Activated naive CD4-positive, alpha-beta T cell treated with anti-CD3 and anti-CD28 coated beads for 36 hours (primary cell): ENCODE results near the gene KIF1A. TPM values are rescaled to one million over a fixed set of nuclear protein-coding genes. Genes with fewer than 3 reads are reported as not detected.

ENCODE experiments used
- CTCF ChIA-PET: fragments of 350-600 bp; sonication (Branson Sonifier 250); formaldehyde crosslinking; loops from one replicate; lab custom pipeline; 2021; ENCODE audit warnings: antibody characterized with exemption; lab: Charles Lee
- DNase-seq: peaks from one replicate; pipeline ENCODE4 v3.0.0-alpha.2; 2020
- H3K27ac Mint-ChIP-seq: one replicate; pipeline ENCODE4 v1.8.0; 2021; ENCODE audit warnings: mild to moderate bottlenecking, mixed read lengths
- H3K27me3 Mint-ChIP-seq: one replicate; pipeline ENCODE4 v1.8.0; 2021; ENCODE audit warnings: low read depth, mixed read lengths
- H3K36me3 Mint-ChIP-seq: one replicate; pipeline ENCODE4 v1.8.0; 2021; ENCODE audit warnings: low read depth, mixed read lengths
- H3K4me1 Mint-ChIP-seq: one replicate; pipeline ENCODE4 v1.8.0; 2021; ENCODE audit warnings: low read depth, mixed read lengths
- H3K4me3 Mint-ChIP-seq: one replicate; pipeline ENCODE4 v1.8.0; 2021; ENCODE audit warnings: mild to moderate bottlenecking, moderate library complexity, mixed read lengths
- H3K9me3 Mint-ChIP-seq: one replicate; pipeline ENCODE4 v1.8.0; 2021; ENCODE audit warnings: mixed read lengths
- intact Hi-C: fragments of 100-400 bp; cut with micrococcal nuclease; formaldehyde crosslinking; loops from one replicate; pipeline ENCODE4 v1.15.1; 2023
- total RNA-seq, 2 experiments: library from RNA; stranded (reverse); gene quantifications; one replicate each; pipeline ENCODE4 v1.2.3, GENCODE V29; 2021

The KIF1A gene
- total RNA-seq, 2 experiments from 2014 or later = 8.4 TPM

DNA sequence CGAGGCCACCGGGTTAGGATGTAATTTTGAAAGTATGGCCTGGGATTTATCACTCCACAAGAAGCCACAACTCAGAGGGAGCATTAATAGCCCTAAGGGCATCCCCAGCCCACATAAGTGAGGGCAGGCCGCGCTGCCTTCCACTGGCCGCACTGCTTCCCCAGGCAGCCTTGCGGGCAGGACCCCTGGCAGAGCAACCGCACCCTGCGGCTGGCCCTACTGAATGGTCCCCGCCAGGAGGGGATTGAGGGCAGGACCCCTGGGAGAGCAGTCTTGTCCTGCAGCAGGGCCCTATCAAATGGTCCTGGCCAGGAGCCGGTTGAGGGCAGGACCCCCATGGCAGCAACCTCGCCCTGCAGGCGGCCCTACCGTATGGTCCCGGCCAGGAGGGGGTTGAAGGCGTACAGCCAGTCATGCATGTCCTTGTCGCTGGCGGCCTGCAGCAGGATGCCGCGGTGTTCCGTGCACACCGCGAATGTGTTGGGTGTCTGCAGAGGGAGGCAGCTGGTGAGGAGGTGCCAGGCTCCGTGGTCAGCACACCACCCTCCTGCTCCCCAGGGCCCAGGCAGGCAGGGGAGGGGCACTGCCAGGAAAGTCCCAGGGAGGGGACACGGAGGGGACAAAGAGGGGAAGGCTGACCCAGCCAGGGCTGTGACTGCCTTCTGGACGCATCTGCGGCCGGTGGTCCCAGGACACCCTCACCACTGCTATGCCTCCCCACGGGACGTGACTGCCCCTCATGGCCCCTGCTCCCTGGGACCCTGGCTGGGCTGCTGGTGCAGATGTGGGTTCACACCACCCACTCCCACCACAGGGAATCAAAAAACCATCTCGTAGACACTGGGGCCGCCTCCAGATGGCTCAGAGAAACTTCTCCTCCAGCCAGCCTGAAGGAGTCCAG is 102.1 kb downstream of the KIF1A start:
- CTCF ChIA-PET = no interaction called here
- intact Hi-C loops = no loop called here
- Mint-ChIP-seq H3K27me3 (no peaks in the 10 kb centered on the region), H3K4me1 (no peaks in the 10 kb centered on the region), H3K9me3 (no peaks in the 10 kb centered on the region), H3K4me3 (no peak overlapping the region), H3K36me3 (no peaks in the 10 kb centered on the region), H3K27ac (no peak overlapping the region)
- DNase-seq = no peak

DNA sequence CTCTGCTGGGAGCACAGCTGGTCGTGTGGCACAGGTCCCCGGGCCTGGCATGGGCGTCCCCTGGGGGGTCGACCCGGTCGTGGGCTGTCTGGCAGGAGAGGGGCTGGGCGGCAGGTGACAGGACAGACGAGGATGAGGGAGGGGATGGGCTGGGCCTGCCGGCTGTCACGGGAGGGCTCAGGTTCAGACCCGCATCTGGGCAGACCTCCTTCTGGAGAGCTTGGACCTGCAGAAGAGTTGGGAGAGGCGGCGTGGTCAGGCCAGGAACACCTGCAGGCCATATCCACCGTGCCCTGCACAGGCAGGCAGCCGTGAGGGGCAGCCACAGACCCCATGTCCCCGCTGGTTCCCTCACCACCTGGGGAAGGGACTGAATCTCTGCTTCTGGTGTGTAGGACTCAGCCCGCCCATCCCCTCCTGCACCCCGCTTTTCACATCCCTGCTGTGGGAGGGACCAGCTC is 102.8 kb downstream of the KIF1A start:
- H3K4me1 Mint-ChIP-seq = no peaks in the 10 kb centered on the region
- H3K4me3 Mint-ChIP-seq = no peak overlapping the region
- no peaks in the 10 kb centered on the region for H3K36me3 Mint-ChIP-seq
- DNase-seq = no peak
- no peak overlapping the region for H3K27ac Mint-ChIP-seq
- no peaks in the 10 kb centered on the region for H3K9me3 Mint-ChIP-seq
- CTCF ChIA-PET = no interaction called here
- H3K27me3 Mint-ChIP-seq = no peaks in the 10 kb centered on the region
- intact Hi-C loops = no loop called here

- CTCF ChIA-PET = no interaction called here
- DNase-seq = no peak
- Mint-ChIP-seq H3K27ac (no peak overlapping the region), H3K27me3 (no peaks in the 10 kb centered on the region), H3K4me1 (no peaks in the 10 kb centered on the region), H3K36me3 (no peaks in the 10 kb centered on the region), H3K4me3 (no peak overlapping the region), H3K9me3 (no peaks in the 10 kb centered on the region)
- intact Hi-C loops = no loop called here
These were observed 103.8 kb downstream of the KIF1A start for GRCh38 chr2:240716130-240716798.

- H3K27ac Mint-ChIP-seq = no peak overlapping the region
- CTCF ChIA-PET = no interaction called here
- H3K4me1 Mint-ChIP-seq = no peaks in the 10 kb centered on the region
- intact Hi-C loops = no loop called here
- DNase-seq = no peak
- no peak overlapping the region for H3K4me3 Mint-ChIP-seq
- no peaks in the 10 kb centered on the region for H3K36me3 Mint-ChIP-seq
- H3K9me3 Mint-ChIP-seq = no peaks in the 10 kb centered on the region
- H3K27me3 Mint-ChIP-seq = no peaks in the 10 kb centered on the region
These were observed 105.0 kb downstream of the KIF1A start for GRCh38 chr2:240714747-240715725.

- H3K9me3 Mint-ChIP-seq = no peaks in the 10 kb centered on the region
- H3K27ac Mint-ChIP-seq = no peak overlapping the region
These were observed 105.9 kb downstream of the KIF1A start for GRCh38 chr2:240713928-240714746.

DNA sequence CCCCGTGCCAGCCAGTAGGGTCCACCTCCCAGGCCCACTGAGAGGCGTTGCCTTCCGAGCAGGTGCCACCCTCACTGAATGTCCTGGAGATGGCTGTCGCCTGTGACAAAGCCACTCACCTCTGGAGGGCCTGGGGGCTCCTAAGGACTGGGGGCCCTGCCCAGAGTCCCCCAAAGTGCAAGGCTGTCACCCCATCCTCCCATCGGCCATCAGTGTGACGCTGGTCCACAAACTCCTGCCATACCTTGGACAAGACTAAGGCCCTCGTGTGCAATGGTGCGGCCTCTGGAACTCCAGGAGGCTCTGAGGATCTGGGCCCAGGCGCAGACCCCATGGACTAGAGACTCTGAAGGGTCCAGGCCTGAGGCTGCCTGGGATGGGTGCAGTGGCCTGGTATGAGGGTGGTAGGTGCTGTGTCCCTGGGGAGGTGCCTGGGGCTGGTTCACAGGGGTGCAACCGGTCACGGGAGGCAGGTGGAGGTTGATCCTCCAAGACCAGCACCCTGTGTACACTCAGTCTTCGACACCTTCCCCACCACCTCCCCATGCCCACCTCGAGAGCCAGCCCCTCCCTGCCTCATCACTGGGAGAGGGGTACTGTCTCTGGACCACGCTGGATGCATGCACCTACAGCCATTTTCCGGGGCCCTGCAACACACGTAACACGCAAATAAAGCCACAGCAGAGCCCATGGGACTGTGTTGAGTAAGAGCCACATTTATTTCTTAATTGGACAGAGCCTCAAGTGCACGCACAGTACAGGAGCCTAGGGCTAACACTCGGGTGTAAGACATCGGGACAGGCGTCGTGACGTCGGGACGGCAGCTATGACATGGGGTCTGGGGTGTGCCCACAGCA is 106.7 kb downstream of the KIF1A start:
- Mint-ChIP-seq H3K4me1 (no peaks in the 10 kb centered on the region), H3K36me3 (no peaks in the 10 kb centered on the region), H3K27ac (no peak overlapping the region), H3K27me3 (peaks cover 1% of the 10 kb centered on the region), H3K4me3 (no peak overlapping the region), H3K9me3 (no peaks in the 10 kb centered on the region)
- CTCF ChIA-PET = no interaction called here
- no peak for DNase-seq
- intact Hi-C loops = no loop called here

More at GRCh38 chr2:240713928-240714746, 105.9 kb downstream of the KIF1A start:
- Mint-ChIP-seq H3K27me3 (no peaks in the 10 kb centered on the region), H3K4me1 (no peaks in the 10 kb centered on the region), H3K36me3 (no peaks in the 10 kb centered on the region), H3K4me3 (no peak overlapping the region)
- intact Hi-C loops = no loop called here
- CTCF ChIA-PET = no interaction called here
- no peak for DNase-seq

DNA sequence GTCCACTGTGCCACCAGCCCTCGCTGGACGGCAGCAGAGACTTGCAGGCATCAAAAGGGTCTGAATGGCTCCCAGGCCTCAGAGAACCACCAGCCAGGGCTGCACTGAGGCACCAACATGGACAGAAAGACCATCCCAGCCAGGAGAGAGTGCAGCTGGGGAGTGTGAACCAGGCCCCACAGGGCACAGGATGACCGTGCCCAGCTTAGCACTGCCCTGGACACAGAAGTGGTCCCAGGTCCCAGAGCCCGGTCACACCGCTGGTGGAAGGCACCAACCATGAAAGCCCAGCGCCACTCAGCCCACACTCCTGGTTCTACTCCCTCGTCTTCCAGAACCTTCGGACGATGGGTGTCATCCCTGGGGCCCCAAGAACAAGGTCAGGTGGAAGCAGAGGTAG is 107.9 kb downstream of the KIF1A start:
- H3K27me3 Mint-ChIP-seq = peaks cover 2% of the 10 kb centered on the region
- DNase-seq = no peak
- H3K27ac Mint-ChIP-seq = no peak overlapping the region
- H3K36me3 Mint-ChIP-seq = no peaks in the 10 kb centered on the region
- H3K4me1 Mint-ChIP-seq = no peaks in the 10 kb centered on the region
- no peak overlapping the region for H3K4me3 Mint-ChIP-seq
- CTCF ChIA-PET = no interaction called here
- intact Hi-C loops = no loop called here
- no peaks in the 10 kb centered on the region for H3K9me3 Mint-ChIP-seq

DNA sequence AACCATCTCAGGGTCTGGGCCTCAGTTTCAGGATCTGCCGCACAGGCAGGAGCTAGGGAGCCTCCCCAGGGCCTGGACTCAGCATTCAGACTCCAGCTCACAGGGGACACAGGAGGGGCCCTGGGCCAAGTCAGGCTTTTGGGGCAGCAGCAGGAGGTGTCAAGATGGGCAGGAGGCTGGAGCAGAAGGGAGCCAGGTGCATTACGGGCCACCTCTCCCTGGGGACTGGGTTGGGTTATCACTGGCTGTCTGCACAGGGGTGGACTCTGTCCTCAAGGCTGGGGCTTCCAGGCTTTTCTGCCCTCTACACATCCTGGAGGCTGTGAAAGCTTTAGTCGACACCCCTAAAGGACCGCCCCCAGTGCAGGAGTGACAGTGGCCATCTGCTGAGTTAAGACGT is 108.3 kb downstream of the KIF1A start:
- DNase-seq = no peak
- Mint-ChIP-seq H3K4me3 (no peak overlapping the region), H3K27me3 (peaks cover 2% of the 10 kb centered on the region), H3K36me3 (no peaks in the 10 kb centered on the region), H3K27ac (no peak overlapping the region), H3K9me3 (no peaks in the 10 kb centered on the region), H3K4me1 (no peaks in the 10 kb centered on the region)
- CTCF ChIA-PET = no interaction called here
- intact Hi-C loops = no loop called here

- intact Hi-C loops = no loop called here
- Mint-ChIP-seq H3K9me3 (no peaks in the 10 kb centered on the region), H3K36me3 (no peaks in the 10 kb centered on the region), H3K4me3 (no peak overlapping the region), H3K4me1 (no peaks in the 10 kb centered on the region), H3K27ac (no peak overlapping the region), H3K27me3 (peaks cover 2% of the 10 kb centered on the region)
- DNase-seq = no peak
- CTCF ChIA-PET = no interaction called here
These were observed 108.7 kb downstream of the KIF1A start for GRCh38 chr2:240711296-240711695.

GRCh38 chr2:240708457-240708856 is 111.6 kb downstream of the KIF1A start:
- DNase-seq = no peak
- intact Hi-C loops = no loop called here
- H3K4me1 Mint-ChIP-seq = peaks cover 13% of the 10 kb centered on the region
- H3K27ac Mint-ChIP-seq = no peak overlapping the region
- H3K9me3 Mint-ChIP-seq = no peaks in the 10 kb centered on the region
- H3K27me3 Mint-ChIP-seq = peaks cover 10% of the 10 kb centered on the region
- H3K4me3 Mint-ChIP-seq = no peak overlapping the region
- CTCF ChIA-PET = no interaction called here
- no peaks in the 10 kb centered on the region for H3K36me3 Mint-ChIP-seq

GRCh38 chr2:240707821-240708220 is 112.2 kb downstream of the KIF1A start:
- CTCF ChIA-PET = interaction anchor here (1.6 kb wide), 1 partner anchor 194 kb away, joined by 4 read pairs; no protein-coding TSS in a partner anchor
- peaks cover 13% of the 10 kb centered on the region for H3K4me1 Mint-ChIP-seq
- H3K27ac Mint-ChIP-seq = no peak overlapping the region
- intact Hi-C loops = no loop called here
- no peak for DNase-seq
- H3K36me3 Mint-ChIP-seq = no peaks in the 10 kb centered on the region
- no peak overlapping the region for H3K4me3 Mint-ChIP-seq
- peaks cover 14% of the 10 kb centered on the region for H3K27me3 Mint-ChIP-seq
- no peaks in the 10 kb centered on the region for H3K9me3 Mint-ChIP-seq
